Measurements from ENCODE around the gene LHB.
"Not testable (repeated sequence)": the region's sequence is repeated elsewhere in the genome, so short reads cannot be mapped to it uniquely, and the experiment has no call there.

Gene LHB

GRCh38 chr19:49017041-49017665 lies at the start of gene LHB:
LHB (minus strand) TSS chr19:49017091; CDS start chr19:49017081, 10 bp downstream.
- DNase-seq, result no peak

GRCh38 chr19:49065905-49066512 lies 49.1 kb upstream of the LHB start:
- DNase-seq, result no peak

GRCh38 chr19:49064768-49065611 lies 48.1 kb upstream of the LHB start, which contains the start of gene NTF4:
NTF4 (minus strand) TSS chr19:49064818; CDS start chr19:49061997, 2,821 bp downstream.
- no peak for DNase-seq

GRCh38 chr19:49064029-49064629 lies 47.2 kb upstream of the LHB start:
- no peak for DNase-seq

GRCh38 chr19:49061445-49061844 lies 44.6 kb upstream of the LHB start:
- DNase-seq, result no peak

DNA sequence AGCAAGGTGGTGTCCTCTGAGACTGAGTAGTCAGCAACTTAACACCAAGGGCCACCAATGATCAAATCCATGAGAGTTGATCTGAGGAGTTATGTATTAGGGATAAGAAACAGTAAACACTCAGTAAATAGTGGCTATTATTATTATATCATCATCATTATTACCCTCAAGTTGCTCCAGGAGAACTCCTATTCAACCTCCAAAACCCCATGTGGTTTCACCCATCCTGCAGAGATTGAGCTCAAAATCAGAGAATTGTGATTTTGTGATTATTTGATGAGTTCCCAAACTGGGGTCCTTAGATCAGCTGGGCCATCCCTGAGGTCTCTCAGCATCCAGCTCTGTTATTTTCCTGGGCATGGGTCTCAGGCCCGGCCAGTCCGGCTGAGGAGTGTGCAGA lies 44.1 kb upstream of the LHB start:
- DNase-seq, result no peak

DNA sequence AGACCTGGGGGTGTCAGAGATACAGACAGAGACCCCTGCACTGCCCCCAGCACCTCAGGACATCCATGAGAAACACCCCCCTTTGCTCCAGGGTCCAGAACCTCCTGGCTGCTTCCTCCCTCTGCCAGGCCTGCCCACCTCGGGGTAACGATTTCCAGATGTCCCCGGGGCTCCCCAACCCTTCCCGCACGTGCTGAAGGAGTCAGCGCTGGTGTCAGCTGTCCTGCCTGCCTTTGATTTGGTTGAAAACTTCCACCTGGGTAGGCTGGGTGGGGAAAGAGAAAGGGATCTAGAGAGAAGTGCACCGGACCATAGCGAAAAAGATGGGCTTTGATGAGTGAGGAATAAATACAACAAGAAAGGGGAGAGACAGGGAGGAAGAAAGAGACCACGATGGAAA lies 42.2 kb upstream of the LHB start:
- no peak for DNase-seq

GRCh38 chr19:49058562-49058961 lies 41.7 kb upstream of the LHB start:
- DNase-seq, result no peak

DNA sequence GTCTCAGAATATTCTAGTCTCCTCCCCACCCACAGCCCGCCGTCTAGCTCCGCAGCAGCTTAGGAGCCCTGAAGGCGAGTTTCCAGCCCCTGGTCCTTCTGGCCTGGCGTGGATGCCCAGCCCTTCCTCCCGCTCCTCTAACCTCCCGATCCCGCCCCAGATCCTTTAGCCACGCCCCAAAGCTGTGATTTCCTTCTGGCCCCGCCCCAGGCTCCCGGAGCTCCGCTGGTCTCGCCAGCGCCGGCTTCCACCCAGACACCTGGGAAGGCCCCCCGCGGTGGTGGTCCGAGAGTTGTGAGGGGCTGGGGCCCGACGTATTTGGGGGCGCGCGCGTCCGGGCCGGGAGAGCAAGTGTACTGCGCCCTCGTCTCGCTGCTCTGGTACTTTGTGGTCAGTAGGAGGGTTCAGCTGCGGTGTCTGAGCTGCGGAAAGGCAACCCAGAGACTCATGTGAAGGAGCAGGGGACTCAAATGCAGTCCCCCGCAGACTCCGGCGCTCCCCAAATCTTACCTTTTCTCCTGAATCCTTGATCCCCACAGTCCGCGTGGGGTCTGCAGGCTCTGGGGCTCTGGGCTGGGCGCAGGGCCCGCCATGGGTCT lies 40.8 kb upstream of the LHB start, which contains the start of gene CGB7:
Gene CGB7, minus strand, starts transcription at position 114 of the 599 bp plus-strand sequence. CDS start 2,374 bp downstream, outside the sequence.
- DNase-seq, result no peak

DNA sequence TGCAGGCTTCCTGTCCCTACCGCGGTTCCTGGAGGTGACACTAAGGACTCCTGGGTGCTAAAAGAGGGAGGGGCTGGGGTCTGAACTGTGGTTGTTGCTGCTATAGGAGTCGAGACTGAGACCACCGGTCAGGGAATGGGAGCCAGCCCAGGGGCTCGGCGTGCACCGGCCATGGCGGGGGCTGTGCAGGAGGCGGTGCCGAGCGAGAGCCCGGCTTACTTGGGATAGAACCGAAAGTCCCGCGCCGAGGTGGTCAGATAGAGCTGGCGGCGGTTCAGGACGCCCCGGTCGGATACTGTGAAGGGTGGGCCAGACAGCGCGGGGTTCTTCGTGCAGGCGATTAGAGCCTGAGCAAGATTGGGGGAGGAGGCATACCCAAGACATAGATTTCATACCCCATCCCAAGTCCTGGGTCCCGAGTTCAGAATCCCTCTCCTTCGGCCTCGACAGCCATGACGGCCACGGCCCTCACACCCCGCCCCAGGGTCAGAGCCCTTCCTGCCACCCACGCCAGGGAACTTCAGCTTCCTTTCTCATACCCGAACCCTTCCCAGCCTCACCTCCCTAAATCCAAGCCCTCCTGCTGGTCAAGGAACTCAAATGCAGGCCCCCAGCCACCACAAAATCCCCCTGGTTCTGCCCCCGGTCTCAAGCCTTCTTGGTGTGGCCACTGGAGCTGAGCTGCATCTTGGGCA lies 40.2 kb upstream of the LHB start:
- not testable (repeated sequence) for DNase-seq

GRCh38 chr19:49056101-49056901 lies 39.4 kb upstream of the LHB start:
- DNase-seq, result no peak

- not testable (repeated sequence) for DNase-seq
Measured at GRCh38 chr19:49050376-49051033, 33.6 kb upstream of the LHB start.

DNA sequence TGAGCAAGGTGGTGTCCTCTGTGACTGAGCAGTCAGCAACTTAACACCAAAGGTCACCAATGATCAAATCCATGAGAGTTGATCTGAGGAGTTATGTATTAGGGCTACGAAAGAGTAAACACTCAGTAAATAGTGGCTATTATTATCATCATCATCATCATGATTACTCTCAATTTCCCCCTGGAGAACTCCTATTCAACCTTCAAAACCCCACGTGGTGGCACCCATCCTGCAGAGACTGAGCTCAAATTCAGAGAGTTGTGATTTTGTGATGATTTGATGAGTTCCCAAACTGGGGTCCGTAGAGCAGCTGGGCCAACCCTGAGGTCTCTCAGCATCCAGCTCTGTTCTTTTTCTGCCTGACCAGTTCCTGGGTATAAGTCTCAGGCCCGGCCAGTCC lies 32.9 kb upstream of the LHB start:
- DNase-seq, result not testable (repeated sequence)

- DNase-seq, result not testable (repeated sequence)
Measured at GRCh38 chr19:49049011-49049410, 32.1 kb upstream of the LHB start, which contains the start of gene CGB8. CGB8 (minus strand) TSS chr19:49049111; CDS start chr19:49048739, 372 bp downstream.

- not testable (repeated sequence) for DNase-seq
Measured at GRCh38 chr19:49043548-49043947, 26.7 kb upstream of the LHB start, which contains the start of gene CGB5. CGB5 (plus strand) TSS chr19:49043848; CDS start chr19:49044210, 362 bp downstream.

- DNase-seq, result not testable (repeated sequence)
Measured at GRCh38 chr19:49042666-49043065, 25.8 kb upstream of the LHB start.

DNA sequence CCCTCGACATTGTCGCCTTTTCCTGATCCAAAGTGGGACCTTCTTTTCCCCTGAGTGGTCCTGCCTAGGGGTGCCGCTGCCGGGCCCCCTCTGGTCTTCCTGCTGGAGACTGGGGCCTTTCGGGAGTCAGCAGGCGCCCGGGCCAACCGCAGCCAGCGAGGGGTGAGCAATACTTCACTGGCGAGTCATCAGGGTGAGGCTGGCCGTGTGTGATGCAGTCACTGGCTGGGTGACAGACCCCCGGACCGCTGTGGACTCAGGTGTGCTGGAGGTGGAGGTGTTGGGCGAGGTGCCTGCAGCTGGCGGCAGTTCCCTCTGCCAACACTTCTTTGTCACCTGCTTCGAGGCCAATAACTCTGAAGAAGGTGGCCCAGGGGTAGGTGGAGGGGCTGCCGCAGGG lies 25.3 kb upstream of the LHB start:
- no peak for DNase-seq

GRCh38 chr19:49039736-49040135 lies 22.8 kb upstream of the LHB start:
- DNase-seq, result not testable (repeated sequence)

DNA sequence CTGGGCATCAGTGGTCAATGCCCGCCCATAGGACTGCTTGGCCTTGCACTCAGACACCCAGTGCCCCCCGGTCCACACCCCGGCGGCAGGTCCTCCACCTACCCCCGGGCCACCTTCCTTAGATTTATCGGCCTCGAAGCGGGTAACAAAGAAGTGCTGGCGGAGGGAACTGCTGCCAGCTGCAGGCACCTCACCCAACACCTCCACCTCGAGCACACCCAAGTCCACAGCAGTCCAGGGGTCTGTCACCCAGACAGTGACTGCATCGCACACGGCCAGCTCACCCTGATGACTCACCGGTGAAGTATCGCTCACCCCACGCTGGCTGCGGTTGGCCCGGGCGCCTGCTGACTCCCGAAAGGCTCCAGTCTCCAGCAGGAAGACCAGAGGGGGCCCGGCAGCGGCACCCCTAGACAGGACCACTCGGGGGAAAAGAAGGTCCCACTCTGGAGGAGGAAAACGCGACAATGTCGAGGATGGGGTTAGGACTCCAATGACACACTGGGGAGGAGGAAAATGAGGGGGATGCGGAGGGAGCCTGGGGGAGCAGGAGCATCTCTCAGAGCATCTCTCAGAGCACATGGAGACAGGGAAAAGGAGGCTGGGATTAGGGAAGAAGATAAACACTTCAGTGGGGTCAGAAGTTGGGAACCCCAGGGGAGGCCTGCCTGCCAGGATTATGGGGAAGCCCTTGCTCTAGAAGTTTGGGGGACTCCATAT lies 21.8 kb upstream of the LHB start:
- not testable (repeated sequence) for DNase-seq

GRCh38 chr19:49038111-49038510 lies 21.2 kb upstream of the LHB start:
- DNase-seq, result not testable (repeated sequence)
